Fibroblast of gingiva (primary cell): Measurements from ENCODE around the gene PURA.

ENCODE experiments used
- DNase-seq: peaks from one replicate; pipeline ENCODE4 v3.0.0-alpha.2; 2011; ENCODE audit warnings: low read depth

PURA gene

GRCh38 chr5:140113699-140114263 is at the start of gene PURA:
PURA (plus strand) TSS chr5:140114109; CDS start chr5:140114182, 73 bp downstream.
- DNase-seq: peak; percentile 92

- no peak for DNase-seq
Observed at GRCh38 chr5:140072812-140073211, 41.1 kb upstream of the PURA start.

GRCh38 chr5:140073296-140073695 is 40.6 kb upstream of the PURA start:
- no peak for DNase-seq

- peak; percentile 18 for DNase-seq
Observed at GRCh38 chr5:140075371-140075770, 38.5 kb upstream of the PURA start.

GRCh38 chr5:140076142-140076541 is 37.8 kb upstream of the PURA start:
- no peak for DNase-seq

- DNase-seq: no peak
Observed at GRCh38 chr5:140076788-140077187, 37.1 kb upstream of the PURA start.

- DNase-seq: no peak
Observed at GRCh38 chr5:140083120-140083519, 30.8 kb upstream of the PURA start.

- DNase-seq: no peak
Observed at GRCh38 chr5:140083650-140084049, 30.3 kb upstream of the PURA start.

- no peak for DNase-seq
Observed at GRCh38 chr5:140084541-140084940, 29.4 kb upstream of the PURA start.

GRCh38 chr5:140090251-140090650 is 23.7 kb upstream of the PURA start:
- no peak for DNase-seq

GRCh38 chr5:140093179-140093578 is 20.7 kb upstream of the PURA start:
- DNase-seq: no peak

- DNase-seq: no peak
Observed at GRCh38 chr5:140093866-140094265, 20.0 kb upstream of the PURA start.

GRCh38 chr5:140094889-140095288 is 19.0 kb upstream of the PURA start:
- DNase-seq: no peak

- DNase-seq: no peak
Observed at GRCh38 chr5:140101179-140101578, 12.7 kb upstream of the PURA start.

- DNase-seq: no peak
Observed at GRCh38 chr5:140103154-140103553, 10.8 kb upstream of the PURA start.

GRCh38 chr5:140104100-140104499 is 9.8 kb upstream of the PURA start:
- no peak for DNase-seq

GRCh38 chr5:140106101-140106500 is 7.8 kb upstream of the PURA start:
- no peak for DNase-seq

- no peak for DNase-seq
Observed at GRCh38 chr5:140106805-140107311, 7.1 kb upstream of the PURA start.

GRCh38 chr5:140107312-140108092 is 6.4 kb upstream of the PURA start:
- DNase-seq: peak; percentile 92

GRCh38 chr5:140108093-140109017 is 5.6 kb upstream of the PURA start:
- DNase-seq: no peak

- DNase-seq: no peak
Observed at GRCh38 chr5:140109018-140109758, 4.7 kb upstream of the PURA start.
